Stimulated activated CD8-positive, alpha-beta memory T cell treated with anti-CD3 and anti-CD28 coated beads, Interleukin-7, amount 100 ng/mL, for 4 hours (primary cell): ENCODE results near the gene EQTN.

Experiments
- DNase-seq, 2 donors: peaks; one replicate each; pipeline ENCODE4 v3.0.0-alpha.2; 2020; ENCODE audit warnings: low read depth in 2 of 2

Gene EQTN

GRCh38 chr9:27297050-27297449, at the start of gene EQTN:
EQTN (minus strand) TSS chr9:27297150; CDS start chr9:27297055, 95 bp downstream.
- DNase-seq: no peak

DNA sequence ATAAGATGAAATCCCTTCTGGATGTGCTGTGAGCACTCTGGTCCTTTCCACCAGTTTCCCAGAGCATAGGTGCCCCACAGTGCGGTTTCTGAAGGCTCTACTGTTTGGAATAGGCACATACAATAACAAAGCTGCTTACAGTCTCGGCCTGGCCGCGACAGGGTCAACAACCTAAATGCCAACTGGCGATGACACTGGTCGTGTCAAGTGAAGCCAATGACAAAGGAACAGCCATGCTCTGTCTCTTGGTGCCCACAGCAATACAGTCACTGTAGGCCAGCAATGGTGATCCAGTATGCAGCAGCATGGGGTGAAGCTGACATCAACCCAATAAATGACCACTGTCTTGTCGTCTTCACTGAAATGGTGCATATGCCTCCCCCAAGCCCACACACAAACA, 47.8 kb upstream of the EQTN start:
- no peak for DNase-seq

DNA sequence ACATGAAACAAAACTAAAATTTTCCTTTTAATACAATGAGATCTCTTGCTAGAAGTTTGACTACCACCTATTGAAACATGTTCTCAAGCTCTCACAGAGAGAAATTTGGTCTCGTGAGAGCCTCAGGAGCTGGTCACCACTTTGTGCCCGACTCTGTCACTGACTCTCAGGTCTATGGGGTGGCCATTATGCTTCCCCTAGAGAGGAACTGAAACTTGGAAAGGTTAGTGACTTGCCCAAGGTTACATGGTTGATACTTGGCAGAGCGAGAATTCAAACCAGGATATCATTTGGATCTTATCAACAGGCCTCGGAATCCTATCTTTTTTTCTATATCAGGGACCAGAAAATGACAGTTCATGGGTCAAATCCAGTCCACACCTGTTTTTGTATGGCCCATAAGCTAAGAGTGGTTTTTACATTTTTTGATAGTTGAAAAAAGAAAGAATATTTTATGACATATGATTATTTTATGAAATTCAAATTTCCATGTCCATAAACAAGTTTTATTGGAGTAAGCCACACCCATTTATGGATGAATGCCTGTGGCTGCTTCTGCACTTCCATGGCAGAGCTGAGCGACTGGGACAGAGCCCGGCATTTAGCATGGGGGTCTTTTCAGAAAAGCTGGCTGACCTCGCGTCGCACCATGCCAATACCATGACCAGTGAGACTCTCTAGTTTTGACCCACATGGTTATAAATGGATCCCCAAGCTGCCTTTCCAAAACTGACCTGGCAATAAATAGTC, 44.8 kb upstream of the EQTN start:
- no peak for DNase-seq

- no peak for DNase-seq
Measured at GRCh38 chr9:27340961-27341511, 44.1 kb upstream of the EQTN start.

DNA sequence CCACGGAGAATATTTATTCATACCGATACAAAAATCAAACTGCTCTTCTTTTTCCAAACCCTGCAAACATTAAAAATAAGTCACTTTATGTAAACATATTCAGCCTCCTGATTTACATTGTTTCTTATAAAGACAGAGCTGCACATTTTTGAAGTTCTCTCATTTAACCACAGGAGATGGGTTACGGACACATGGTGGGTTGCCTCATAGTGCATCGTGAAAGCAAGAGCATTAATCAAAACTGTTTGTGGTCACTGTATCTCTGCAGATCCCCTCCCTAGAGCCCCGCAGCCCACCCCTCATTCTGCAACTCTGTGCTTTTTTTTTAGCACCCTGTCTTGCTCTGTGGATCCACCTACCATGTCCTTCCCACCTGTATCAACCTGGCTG, 43.3 kb upstream of the EQTN start:
- no peak for DNase-seq

- no peak for DNase-seq
Measured at GRCh38 chr9:27339661-27340284, 42.8 kb upstream of the EQTN start.

DNA sequence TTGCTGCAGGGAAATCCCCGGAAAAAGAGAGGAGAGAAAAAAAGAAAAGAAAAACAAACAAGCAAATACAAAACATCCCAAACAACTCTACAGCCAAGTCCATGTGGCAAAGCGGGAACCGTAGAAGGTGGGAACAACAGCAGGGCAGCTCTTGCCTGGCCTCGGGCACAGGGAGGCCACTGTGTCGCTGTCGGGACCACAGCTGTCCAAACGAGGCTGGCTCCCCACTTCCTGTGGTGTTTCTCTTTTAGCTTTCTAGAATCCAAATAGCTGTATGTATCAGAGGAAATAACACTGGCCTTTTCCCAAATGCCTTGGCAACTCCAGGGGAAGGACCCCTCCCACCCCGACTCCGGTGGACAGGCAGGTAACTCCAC, 41.6 kb upstream of the EQTN start:
- DNase-seq: no peak

GRCh38 chr9:27337833-27338526, 41.0 kb upstream of the EQTN start:
- no peak for DNase-seq

DNA sequence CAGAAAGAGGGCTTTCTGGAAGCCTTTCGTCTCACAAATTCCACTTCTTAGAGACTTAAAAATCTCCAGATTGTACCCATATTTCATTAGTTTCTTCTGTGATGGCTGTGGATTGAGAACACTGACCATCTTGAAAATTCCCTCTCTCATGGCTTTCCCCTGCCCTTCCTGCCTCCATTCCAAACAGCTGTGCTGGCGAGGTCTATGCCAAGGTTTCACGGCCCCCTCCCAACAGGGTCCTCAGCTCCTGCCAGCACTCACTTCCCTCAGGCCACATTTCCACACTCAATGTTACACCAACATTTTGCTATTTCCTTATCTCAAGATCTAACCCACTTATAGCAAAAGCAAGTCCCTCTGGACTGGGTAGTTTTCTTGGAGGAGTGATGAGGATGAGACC, 40.3 kb upstream of the EQTN start:
- no peak for DNase-seq

DNA sequence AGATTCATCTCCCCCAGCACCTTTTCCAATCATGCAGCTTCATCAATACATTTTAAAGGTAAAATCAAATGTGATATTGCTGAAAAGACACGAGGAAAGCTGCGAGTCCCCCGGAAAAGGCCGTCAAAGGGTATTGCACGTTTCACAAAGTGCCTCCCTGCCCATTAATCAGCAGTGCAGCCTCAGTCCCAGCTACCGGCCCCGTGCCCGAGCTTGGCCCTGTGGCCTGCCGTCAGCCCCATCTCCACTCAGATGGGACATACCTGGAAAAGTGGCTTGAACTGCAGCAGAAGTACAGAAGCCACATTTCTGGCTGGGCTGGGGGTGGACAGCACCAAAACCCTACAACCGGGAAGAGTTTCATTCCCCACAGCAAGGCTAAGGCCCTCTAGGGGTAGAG, 39.9 kb upstream of the EQTN start:
- DNase-seq: no peak

DNA sequence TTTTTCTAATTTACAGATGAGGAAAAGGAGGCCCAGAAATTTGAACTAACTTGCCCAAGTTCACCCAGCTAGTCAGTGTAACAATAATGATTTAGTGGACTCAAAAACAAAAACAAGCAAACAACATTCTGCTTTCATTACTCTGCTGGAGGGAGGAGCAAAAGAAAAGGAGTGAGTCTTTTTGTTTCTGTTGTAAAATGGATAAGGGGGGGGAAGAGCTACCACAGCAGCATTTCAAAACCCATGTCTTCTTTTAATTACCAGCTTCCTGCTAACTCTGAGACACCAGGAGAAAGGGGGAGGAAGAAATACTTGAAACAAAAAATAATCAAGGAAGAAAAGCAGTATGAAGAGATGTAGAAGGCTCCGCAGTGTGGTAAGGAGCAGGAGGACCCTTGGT, 39.2 kb upstream of the EQTN start:
- DNase-seq: no peak

- no peak for DNase-seq
Measured at GRCh38 chr9:27335075-27335474, 38.1 kb upstream of the EQTN start.

GRCh38 chr9:27333241-27334052, 36.5 kb upstream of the EQTN start:
- peak; percentile 2 to 5 for DNase-seq

DNA sequence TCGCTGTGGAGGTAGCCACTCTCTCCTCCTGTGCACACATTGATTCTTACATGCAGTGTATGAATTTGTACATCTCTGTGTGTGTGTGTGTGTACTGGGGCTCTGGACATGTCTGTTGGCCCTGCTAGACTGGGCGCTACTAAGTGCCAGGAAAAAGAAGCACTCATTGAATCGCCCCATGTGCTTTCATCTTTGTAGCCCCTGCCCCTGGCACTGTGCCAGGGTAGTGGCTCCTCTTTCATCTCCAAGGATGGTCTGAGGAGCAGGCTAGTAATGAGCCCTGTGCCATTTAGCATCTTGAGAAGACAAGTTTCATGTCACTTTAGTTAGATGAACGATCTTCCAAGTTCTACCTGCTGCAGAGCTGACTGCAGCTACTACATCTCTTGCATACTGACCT, 34.4 kb upstream of the EQTN start:
- DNase-seq: no peak

DNA sequence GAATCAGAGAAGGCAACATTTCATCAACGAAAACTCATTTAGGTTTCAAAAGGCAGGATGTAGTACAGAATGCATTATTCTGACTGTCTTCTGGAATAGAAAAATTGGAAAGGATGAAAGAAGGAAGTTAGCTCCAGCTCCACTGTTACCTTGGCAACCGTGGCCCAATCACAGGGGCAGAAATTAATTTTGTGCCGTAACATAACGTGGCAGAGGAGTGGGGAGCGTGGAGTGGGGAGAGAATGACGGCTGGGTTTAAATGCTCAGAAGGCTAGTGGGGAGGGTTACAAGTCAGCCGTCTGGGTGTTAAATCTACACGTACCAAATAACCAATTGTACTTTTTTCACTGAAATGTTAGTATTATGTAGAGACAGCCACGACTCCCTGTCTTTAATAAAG, 32.3 kb upstream of the EQTN start:
- no peak for DNase-seq

DNA sequence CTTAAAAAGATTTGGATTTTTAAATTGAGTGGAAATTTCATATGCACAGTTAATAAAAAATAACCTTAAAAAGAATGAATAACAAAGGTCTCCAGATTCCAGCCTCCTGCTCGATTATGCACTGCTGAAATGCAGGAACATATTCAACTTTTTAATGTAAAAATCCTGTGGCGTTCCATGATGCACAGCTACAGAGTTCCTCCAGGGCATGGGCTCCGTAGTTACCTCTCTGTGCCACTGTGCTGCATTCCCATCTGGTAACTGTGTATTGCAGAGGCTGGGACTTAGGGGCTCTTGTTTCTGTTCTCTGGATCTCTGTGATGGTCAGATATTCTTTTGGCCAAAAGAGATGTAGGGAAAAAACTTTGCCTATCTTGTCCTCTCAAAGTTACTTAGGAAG, 31.5 kb upstream of the EQTN start:
- DNase-seq: no peak

DNA sequence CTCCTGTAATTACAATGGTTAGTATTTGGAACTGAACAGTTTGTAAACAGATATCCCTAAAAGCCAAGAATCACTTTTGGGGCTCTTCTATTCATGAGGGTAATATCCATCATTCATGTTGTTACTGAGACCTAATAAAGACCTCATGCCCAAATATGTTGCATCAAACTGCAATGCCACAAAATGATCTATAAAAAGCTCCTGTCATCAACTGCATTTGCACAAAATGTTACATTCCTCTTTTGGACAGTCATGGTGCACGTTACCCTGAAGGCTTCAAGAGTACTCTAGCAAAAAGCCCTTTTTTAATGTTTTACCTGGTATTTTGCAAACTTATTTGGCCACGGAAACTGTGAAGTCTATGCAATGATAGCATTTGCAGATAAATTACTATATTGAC, 14.2 kb upstream of the EQTN start:
- DNase-seq: no peak

- no peak for DNase-seq
Measured at GRCh38 chr9:27310582-27310981, 13.6 kb upstream of the EQTN start.

DNA sequence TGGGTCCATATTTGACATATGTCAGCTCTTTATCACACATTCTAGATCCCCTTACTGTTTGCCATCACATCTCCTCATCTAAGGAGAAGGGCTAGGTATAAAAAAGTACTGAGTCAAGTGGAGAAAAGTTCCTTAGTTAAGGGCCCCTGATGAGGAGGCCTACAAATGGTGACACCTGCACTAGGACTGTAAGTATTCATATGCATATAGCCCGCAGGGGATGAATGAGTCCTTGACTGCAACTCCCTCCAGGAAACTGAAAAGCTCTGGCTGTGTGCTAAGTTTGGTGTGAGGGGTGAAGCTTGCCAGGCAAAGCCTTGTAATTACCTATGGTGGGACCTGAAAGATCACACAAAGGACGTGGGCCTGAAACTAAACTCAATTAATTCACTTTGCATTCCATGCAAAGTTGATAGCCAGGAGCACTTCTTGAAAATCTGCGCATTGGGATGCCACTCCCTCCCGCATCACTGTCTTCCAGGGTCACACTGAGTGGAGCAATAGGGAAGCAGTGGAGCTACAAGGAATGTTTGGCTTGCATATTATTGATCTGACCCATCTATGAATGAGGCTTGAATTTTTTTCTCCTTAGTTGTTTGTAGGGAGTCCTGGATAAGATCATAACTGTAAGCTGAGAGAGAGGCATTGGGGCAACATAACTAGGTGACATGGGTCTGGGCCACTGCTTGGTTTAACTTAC, 11.9 kb upstream of the EQTN start:
- DNase-seq: no peak

- DNase-seq: no peak
Measured at GRCh38 chr9:27304521-27304920, 7.6 kb upstream of the EQTN start.

GRCh38 chr9:27303219-27303618, 6.3 kb upstream of the EQTN start:
- DNase-seq: no peak
